PC-9 (cell line): ENCODE results near the gene STRADA.

Experiments used
- CTCF ChIP-seq: fragments of 200-600 bp; sonication (generic); conservative IDR thresholded peaks from 2 replicates; pipeline ENCODE4 v1.6.1; 2017; ENCODE audit warnings: mixed run types, antibody characterized with exemption, mild to moderate bottlenecking, moderate library complexity
- EZH2 ChIP-seq: fragments of 200-600 bp; sonication (generic); IDR thresholded peaks from 2 replicates; pipeline ENCODE4 v1.8.0; 2017; ENCODE audit warnings: antibody characterized with exemption, low read depth

GRCh38 chr17:63785556-63785955, 44.0 kb upstream of the STRADA start:
- TF ChIP-seq CTCF = no peak
- no peak for TF ChIP-seq EZH2
